ENCODE data around the gene MCU.

GRCh38 chr10:72704117-72704516 is 12.2 kb downstream of the MCU start:
- TF ChIP-seq POLR2A (IDR thresholded peaks at IDR 0.05; ENCODE audit: low read length) (no peak), GATA1 (IDR thresholded peaks at IDR 0.05; ENCODE audit: low read depth, low read length) (no peak)
